GM12878 (cell line): ENCODE results near the gene PLPPR2. TPM values are rescaled to one million over a fixed set of nuclear protein-coding genes. Genes with fewer than 3 reads are reported as not detected.

Source experiments
- ATAC-seq: fragments of 200-7000 bp; cut with Tn5 transposase; 3 replicates; pipeline ENCODE4 v1.9.1; 2020; ENCODE audit warnings: mild to moderate bottlenecking, moderate library complexity
- Bru-seq: library from RNA; stranded (reverse); fragments of 400-500 nt; gene quantifications from one replicate; lab custom pipeline; 2021; lab: Mats Ljungman, UMichigan
- BruChase-seq, 2 experiments: library from RNA; stranded (reverse); fragments of 400-500 nt; gene quantifications; one replicate each; lab custom pipeline; 2021; lab: Mats Ljungman, UMichigan
- BruUV-seq: library from RNA; stranded (reverse); fragments of 400-500 nt; replicated peaks from 2 replicates; lab custom pipeline; 2021; lab: Mats Ljungman, UMichigan
- CTCF ChIA-PET: fragments of 300-600 bp; sonication (Branson Sonifier 250); formaldehyde crosslinking; extraction: SDS; loops from one replicate; lab custom pipeline; 2021; ENCODE audit warnings: inconsistent platforms; lab: Yijun Ruan, JAX
- POLR2A ChIA-PET: fragments of 350-600 bp; formaldehyde crosslinking; extraction: SDS; loops from one replicate; lab custom pipeline; 2021; ENCODE audit warnings: inconsistent platforms; lab: Charles Lee
- RAD21 ChIA-PET: fragments of 300-600 bp; sonication (Branson Sonifier 250); formaldehyde crosslinking; loops from one replicate; lab custom pipeline; 2023; ENCODE audit warnings: antibody characterized with exemption; ENCODE audit not compliant: unreplicated experiment; lab: Charles Lee
- SMC1A ChIA-PET: fragments of 300-600 bp; sonication (Branson Sonifier 250); formaldehyde crosslinking; loops from one replicate; lab custom pipeline; 2023; ENCODE audit not compliant: unreplicated experiment, uncharacterized antibody; lab: Charles Lee
- DNase-seq: peaks from one replicate; pipeline ENCODE4 v3.0.0-alpha.2; 2011; ENCODE audit warnings: low read depth, low spot score
- FAIRE-seq: peaks from 3 replicates; lab custom pipeline; 2011; peaks lifted over from hg19 to GRCh38; lab: Jason Lieb, UNC
- H2AFZ ChIP-seq: 2 replicates; pipeline ENCODE4 v1.6.0; 2011; ENCODE audit warnings: low read depth, low read length, control low read depth; ENCODE audit not compliant: control insufficient read depth
- H3K27ac ChIP-seq: 2 replicates; pipeline ENCODE4 v1.5.1; 2011; ENCODE audit warnings: control low read depth; ENCODE audit not compliant: control insufficient read depth, insufficient read depth
- H3K27me3 ChIP-seq, 2 experiments: replicated peaks in 1 of 2; 2 replicates each; pipeline versions ENCODE4 v1.6.0 to v1.6.1; 2011; ENCODE audit warnings: low read length in 1 of 2; ENCODE audit not compliant: control insufficient read depth in 2 of 2, insufficient read depth in 2 of 2
- H3K36me3 ChIP-seq, 2 experiments: 2 replicates each; pipeline ENCODE4 v1.5.1; 2011; ENCODE audit warnings: low read length in 1 of 2; ENCODE audit not compliant: control insufficient read depth in 2 of 2, insufficient read depth in 2 of 2
- H3K4me1 ChIP-seq: 2 replicates; pipeline ENCODE4 v1.6.1; 2011; ENCODE audit warnings: mild to moderate bottlenecking, low read length, moderate library complexity, mixed read lengths; ENCODE audit not compliant: control insufficient read depth, insufficient read depth
- H3K4me2 ChIP-seq: 2 replicates; pipeline ENCODE4 v1.6.0; 2011; ENCODE audit warnings: control low read depth; ENCODE audit not compliant: control insufficient read depth, insufficient read depth
- H3K4me3 ChIP-seq: fragments of 200-600 bp; sonication (generic); 2 replicates; pipeline ENCODE4 v1.5.1; 2016
- H3K79me2 ChIP-seq: 2 replicates; pipeline ENCODE4 v1.6.0; 2011; ENCODE audit warnings: low read length; ENCODE audit not compliant: control insufficient read depth, insufficient read depth
- H3K9ac ChIP-seq: 2 replicates; pipeline ENCODE4 v1.8.0; 2011; ENCODE audit warnings: low read length, control low read depth, mixed read lengths; ENCODE audit not compliant: control insufficient read depth, insufficient read depth
- H3K9me3 ChIP-seq: replicated peaks from 3 replicates; pipeline ENCODE4 v1.5.1; 2011; ENCODE audit warnings: mild to moderate bottlenecking, low read length; ENCODE audit not compliant: control insufficient read depth, insufficient read depth
- H4K20me1 ChIP-seq: 2 replicates; pipeline ENCODE4 v1.6.0; 2011; ENCODE audit not compliant: control insufficient read depth, insufficient read depth
- CBFB ChIP-seq: IDR thresholded peaks from 2 replicates; pipeline ENCODE4 v1.6.1; 2016; ENCODE audit warnings: antibody characterized with exemption, low read depth
- CREM ChIP-seq: IDR thresholded peaks from 2 replicates; pipeline ENCODE4 v1.6.1; 2014; ENCODE audit warnings: antibody characterized with exemption, low read depth
- KLF5 ChIP-seq: fragments of 450-650 bp; IDR thresholded peaks from 2 replicates; pipeline ENCODE4 v1.6.1; 2014; ENCODE audit warnings: mild to moderate bottlenecking; ENCODE audit not compliant: partially characterized antibody
- LARP7 ChIP-seq: fragments of 450-650 bp; IDR thresholded peaks from 2 replicates; pipeline ENCODE4 v1.6.1; 2017; ENCODE audit warnings: mild to moderate bottlenecking
- MEF2B ChIP-seq: fragments of 450-650 bp; IDR thresholded peaks from 2 replicates; pipeline ENCODE4 v1.6.1; 2018; ENCODE audit warnings: mild to moderate bottlenecking, moderate library complexity; ENCODE audit not compliant: partially characterized antibody, poor library complexity, severe bottlenecking
- MLLT1 ChIP-seq: fragments of 450-650 bp; IDR thresholded peaks from 2 replicates; pipeline ENCODE4 v1.6.1; 2016; ENCODE audit warnings: mild to moderate bottlenecking
- MYB ChIP-seq: fragments of 150-350 bp; IDR thresholded peaks from 2 replicates; pipeline ENCODE4 v1.6.1; 2014; ENCODE audit warnings: mild to moderate bottlenecking, low read depth, low read length, borderline replicate concordance
- PKNOX1 ChIP-seq: fragments of 450-650 bp; IDR thresholded peaks from 2 replicates; pipeline ENCODE4 v1.6.1; 2016; ENCODE audit warnings: mild to moderate bottlenecking
- POLR2A ChIP-seq: IDR thresholded peaks from 2 replicates; pipeline ENCODE4 v1.6.1; 2011; ENCODE audit warnings: low read depth, mild to moderate bottlenecking, low read length
- RFX5 ChIP-seq: IDR thresholded peaks from 2 replicates; pipeline ENCODE4 v1.6.1; 2011; ENCODE audit warnings: low read depth, low read length, improper control_type of control experiment
- SREBF1 ChIP-seq: IDR thresholded peaks from 2 replicates; pipeline ENCODE4 v1.6.1; 2012; ENCODE audit warnings: mild to moderate bottlenecking, low read length
- ZNF217 ChIP-seq: fragments of 450-650 bp; IDR thresholded peaks from 2 replicates; pipeline ENCODE4 v1.6.1; 2017; ENCODE audit warnings: antibody characterized with exemption, mild to moderate bottlenecking
- ZNF687 ChIP-seq: fragments of 450-650 bp; IDR thresholded peaks from 2 replicates; pipeline ENCODE4 v1.6.1; 2017; ENCODE audit warnings: mild to moderate bottlenecking, moderate library complexity
- WGBS: methylation state at CpG from one replicate; pipeline ENCODE4 v1.1.6; 2016; ENCODE audit warnings: low lambda C conversion rate; ENCODE audit not compliant: insufficient replicate concordance, insufficient coverage; ENCODE audit errors: missing lambda C conversion rate; 5-methylcytosine and 5-hydroxymethylcytosine counted together
- in situ Hi-C: fragments of 300-500 bp; cut with MboI; formaldehyde crosslinking; loops from 9 replicates; pipeline ENCODE4 v1.14.3; 2018; ENCODE audit warnings: mixed read lengths
- intact Hi-C: fragments of 100-400 bp; cut with micrococcal nuclease; formaldehyde crosslinking; loops from one replicate; pipeline ENCODE4 v1.14.2; 2022; ENCODE audit not compliant: unreplicated experiment
- long read RNA-seq, 2 experiments: library from polyadenylated mRNA; unstranded; transcript quantifications; one replicate each; pipeline ENCODE4 v2.0.0, GENCODE V29; 2019 to 2020
- polyA minus RNA-seq, 3 experiments: library from RNA; depleted of rRNA, polyadenylated mRNA; stranded (reverse); fragments of >200 nt; gene quantifications; 2 replicates each; pipeline ENCODE4 v1.2.3, GENCODE V29; 2011
- polyA plus RNA-seq, 11 experiments: library from polyadenylated mRNA; depleted of rRNA in 4 of 11; unstranded in 6 of 11; stranded (reverse) in 5 of 11; fragments of >200 nt; fragmentation: Nextera tagmentation in 4 of 11; fragmentation: Illumina TruSeq in 1 of 11; extraction: Ambion mirVana in 4 of 11; extraction: Trizol in 1 of 11; gene quantifications; 1 replicate in 1 of 11; 2 replicates in 10 of 11; pipeline versions ENCODE4 v1.2.1 to v1.2.3, GENCODE V29; 2011 to 2016; ENCODE audit warnings: inconsistent platforms in 2 of 11, missing spikeins in 2 of 11, low read depth in 1 of 11
- total RNA-seq, 4 experiments: library from RNA; depleted of rRNA in 3 of 4; stranded (reverse); fragments of >200 nt in 3 of 4; fragmentation: Illumina TruSeq in 1 of 4; extraction: Trizol in 1 of 4; gene quantifications; 2 replicates each; pipeline versions ENCODE4 v1.2.1 to v1.2.3, GENCODE V29; 2013 to 2021

Gene PLPPR2
- 2.3 and 4.2 TPM in 2 replicates for total RNA-seq (2013; cell fraction: nucleolus; rRNA removed)
- 0.76 and 0.85 TPM in 2 replicates for total RNA-seq (2014; rRNA removed)
- total RNA-seq (2014; rRNA removed; fragmentation: Illumina TruSeq; extraction: Trizol) = 0.23 and 0.31 TPM in 2 replicates
- total RNA-seq (2021) = 1.7 and 2.5 TPM in 2 replicates
- polyA plus RNA-seq (2011; ENCODE audit: low read depth) = 1.2 TPM
- 0.22 and 0.27 TPM in 2 replicates for polyA plus RNA-seq (2011; rRNA removed)
- polyA plus RNA-seq (2011; cell fraction: cytosol; rRNA removed) = 0.46 and 0.69 TPM in 2 replicates
- 7.7 and 8.9 TPM in 2 replicates for polyA plus RNA-seq (2011; cell fraction: nucleus; rRNA removed)
- polyA plus RNA-seq (2012) = 3.9 and 5.1 TPM in 2 replicates
- 0.43 and 0.56 TPM in 2 replicates for polyA plus RNA-seq (2014; fragmentation: Illumina TruSeq; extraction: Trizol)
- under 1 TPM; 0.09 to 0.21 TPM for polyA plus RNA-seq (2014; fragmentation: Nextera tagmentation; extraction: Ambion mirVana)
- 1.8 and 2.8 TPM in 2 replicates for polyA plus RNA-seq (2014; rRNA removed)
- 1 to 10 TPM; 1.5 to 2.1 TPM for polyA plus RNA-seq (2016; fragmentation: Nextera tagmentation; extraction: Ambion mirVana)
- polyA minus RNA-seq (2011; rRNA and poly(A)+ RNA removed) = 0.51 TPM in 1 of 2 replicates, not detected in the other
- polyA minus RNA-seq (2011; cell fraction: cytosol; rRNA and poly(A)+ RNA removed) = 1.1 and 2.7 TPM in 2 replicates
- 0.85 and 2.9 TPM in 2 replicates for polyA minus RNA-seq (2011; cell fraction: nucleus; rRNA and poly(A)+ RNA removed)
- percentile 41 among the genes with signal in this experiment for Bru-seq, nascent RNA
- percentile 50 among the genes with signal in this experiment for BruChase-seq, experiment 1, labeled RNA remaining after a 6-hour chase
- BruChase-seq, experiment 2, labeled RNA remaining after a 2-hour chase = percentile 44 among the genes with signal in this experiment
- long read RNA-seq, experiment 1 = 0 reads
- long read RNA-seq, experiment 2 = 0 reads

GRCh38 chr19:11355160-11356073 lies at the start of gene PLPPR2:
TSS of gene PLPPR2 (plus strand) at chr19:11355432. CDS start at chr19:11357674, 2,242 bp downstream.
- SMC1A ChIA-PET = no interaction called here
- 3% methylated on average over 33 of the region's 62 CpGs for WGBS
- Histone ChIP-seq H3K9ac (no peak within 1 kb of the TSS), H3K4me3 (peak within 1 kb of the TSS; percentile 50; the same call in 1 of the 2 replicates), H3K9me3 (no peaks in the 10 kb centered on the region), H2AFZ (no peak within 1 kb of the TSS; the same call in 1 of the 2 replicates), H3K79me2 (no peaks in the 10 kb centered on the region), H3K36me3 (no peaks in the 10 kb centered on the region), H4K20me1 (no peaks in the 10 kb centered on the region), H3K4me2 (peak within 1 kb of the TSS; percentile 54), H3K4me1 (peaks cover 4% of the 10 kb centered on the region; the same call in 1 of the 2 replicates), H3K27ac (no peak within 1 kb of the TSS), H3K27me3 (no peaks in the 10 kb centered on the region)
- in situ Hi-C loops (no loop called here), intact Hi-C loops (no loop called here)
- ATAC-seq (peak; percentile 95), FAIRE-seq (peak; percentile 57), DNase-seq (peak; percentile 25)
- CTCF ChIA-PET = no interaction called here
- BruUV-seq = no TSS peak
- POLR2A ChIA-PET = no interaction called here
- RAD21 ChIA-PET = no interaction called here
- TF ChIP-seq MLLT1 = no peak
- TF ChIP-seq CREM = no peak
- TF ChIP-seq RFX5 = no peak
- no peak for TF ChIP-seq MEF2B
- TF ChIP-seq PKNOX1 = peak; percentile 56; the same call in 1 of the 2 replicates
- TF ChIP-seq KLF5 = no peak
- TF ChIP-seq LARP7 = no peak
- no peak for TF ChIP-seq SREBF1
- TF ChIP-seq ZNF217 = no peak
- TF ChIP-seq POLR2A = peak; percentile 64
- TF ChIP-seq CBFB = no peak
- TF ChIP-seq ZNF687 = no peak
- no peak for TF ChIP-seq MYB
